Astrocyte of the cerebellum (primary cell): Measurements from ENCODE around the gene CASQ1.

Experiments used
- DNase-seq: peaks from one replicate; pipeline ENCODE4 v3.0.0-alpha.2; 2011; ENCODE audit warnings: low read depth
- H3K4me3 ChIP-seq: 2 replicates; pipeline ENCODE4 v1.5.1; 2011; ENCODE audit warnings: mild to moderate bottlenecking, low read depth, low read length, moderate library complexity
- in situ Hi-C: cut with HindIII; loops from 2 replicates; pipeline ENCODE4 v1.10.0; 2017; ENCODE audit warnings: low sequenced_read_pairs
- TF ChIP-seq, protein P1 (sequence below): IDR thresholded peaks from 2 replicates; pipeline ENCODE4 v1.5.1; 2012; ENCODE audit warnings: low read length, low read depth, moderate library complexity, mild to moderate bottlenecking; ENCODE audit errors: missing control alignments

Gene CASQ1

GRCh38 chr1:160171980-160172379 lies 18.4 kb upstream of the CASQ1 start:
- in situ Hi-C loops, result no loop called here
- TF ChIP-seq, protein P1, sequence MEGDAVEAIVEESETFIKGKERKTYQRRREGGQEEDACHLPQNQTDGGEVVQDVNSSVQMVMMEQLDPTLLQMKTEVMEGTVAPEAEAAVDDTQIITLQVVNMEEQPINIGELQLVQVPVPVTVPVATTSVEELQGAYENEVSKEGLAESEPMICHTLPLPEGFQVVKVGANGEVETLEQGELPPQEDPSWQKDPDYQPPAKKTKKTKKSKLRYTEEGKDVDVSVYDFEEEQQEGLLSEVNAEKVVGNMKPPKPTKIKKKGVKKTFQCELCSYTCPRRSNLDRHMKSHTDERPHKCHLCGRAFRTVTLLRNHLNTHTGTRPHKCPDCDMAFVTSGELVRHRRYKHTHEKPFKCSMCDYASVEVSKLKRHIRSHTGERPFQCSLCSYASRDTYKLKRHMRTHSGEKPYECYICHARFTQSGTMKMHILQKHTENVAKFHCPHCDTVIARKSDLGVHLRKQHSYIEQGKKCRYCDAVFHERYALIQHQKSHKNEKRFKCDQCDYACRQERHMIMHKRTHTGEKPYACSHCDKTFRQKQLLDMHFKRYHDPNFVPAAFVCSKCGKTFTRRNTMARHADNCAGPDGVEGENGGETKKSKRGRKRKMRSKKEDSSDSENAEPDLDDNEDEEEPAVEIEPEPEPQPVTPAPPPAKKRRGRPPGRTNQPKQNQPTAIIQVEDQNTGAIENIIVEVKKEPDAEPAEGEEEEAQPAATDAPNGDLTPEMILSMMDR, result no peak
- no peak for DNase-seq
- no peak overlapping the region for H3K4me3 ChIP-seq

- no peak for DNase-seq
- H3K4me3 ChIP-seq, result no peak overlapping the region
- in situ Hi-C loops, result no loop called here
- TF ChIP-seq, protein P1, result no peak
Observed at GRCh38 chr1:160177231-160177630, 13.1 kb upstream of the CASQ1 start.

DNA sequence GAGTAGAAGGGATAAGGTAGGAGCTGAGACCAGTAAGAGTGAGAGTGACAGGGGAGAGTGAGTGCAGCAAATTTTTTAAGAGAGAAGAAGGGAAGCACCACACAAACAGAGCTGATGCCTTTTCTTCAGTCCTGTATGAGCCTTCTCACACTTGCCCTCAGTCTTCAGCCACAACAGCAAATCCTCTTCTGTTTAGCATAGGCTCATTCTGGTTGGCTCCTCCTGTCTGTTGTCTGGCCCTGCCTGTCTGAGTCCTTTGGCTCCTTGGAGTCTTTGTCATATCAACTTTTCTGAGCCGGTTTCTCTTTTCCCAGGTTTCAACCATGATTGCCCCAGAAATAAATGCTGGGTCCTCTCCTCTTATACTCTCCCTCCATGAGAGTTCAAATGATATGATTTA lies 12.7 kb upstream of the CASQ1 start:
- in situ Hi-C loops, result no loop called here
- no peak overlapping the region for H3K4me3 ChIP-seq
- TF ChIP-seq, protein P1, result no peak
- DNase-seq, result no peak

GRCh38 chr1:160178731-160179130 lies 11.6 kb upstream of the CASQ1 start:
- no peak for DNase-seq

GRCh38 chr1:160179336-160179735 lies 11.0 kb upstream of the CASQ1 start:
- no peak for DNase-seq
- in situ Hi-C loops, result no loop called here
- no peak overlapping the region for H3K4me3 ChIP-seq
- TF ChIP-seq, protein P1, result no peak

More at GRCh38 chr1:160178731-160179130, 11.6 kb upstream of the CASQ1 start:
- TF ChIP-seq, protein P1, result no peak
- in situ Hi-C loops, result no loop called here
- H3K4me3 ChIP-seq, result no peak overlapping the region

DNA sequence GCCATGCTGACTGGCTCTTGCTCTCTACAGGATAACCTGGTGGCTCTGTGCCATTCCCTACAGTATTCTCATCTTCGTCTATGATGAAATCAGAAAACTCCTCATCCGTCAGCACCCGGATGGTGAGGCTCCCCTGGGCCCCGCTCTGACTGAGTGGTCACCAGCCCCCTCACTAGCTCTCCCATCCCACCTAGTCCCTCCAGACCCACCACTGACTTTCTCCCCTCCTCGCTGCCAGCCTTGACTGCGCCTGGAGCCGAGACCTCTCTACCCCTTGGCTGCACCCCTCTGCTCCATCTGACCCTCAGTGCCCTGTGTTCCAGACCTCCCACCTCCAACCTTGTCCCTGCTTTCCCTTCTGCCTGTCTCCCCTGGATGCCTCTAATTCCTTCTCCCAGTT lies 4.1 kb upstream of the CASQ1 start:
- no peak for DNase-seq
- TF ChIP-seq, protein P1, result no peak
- in situ Hi-C loops, result no loop called here
- no peak overlapping the region for H3K4me3 ChIP-seq

DNA sequence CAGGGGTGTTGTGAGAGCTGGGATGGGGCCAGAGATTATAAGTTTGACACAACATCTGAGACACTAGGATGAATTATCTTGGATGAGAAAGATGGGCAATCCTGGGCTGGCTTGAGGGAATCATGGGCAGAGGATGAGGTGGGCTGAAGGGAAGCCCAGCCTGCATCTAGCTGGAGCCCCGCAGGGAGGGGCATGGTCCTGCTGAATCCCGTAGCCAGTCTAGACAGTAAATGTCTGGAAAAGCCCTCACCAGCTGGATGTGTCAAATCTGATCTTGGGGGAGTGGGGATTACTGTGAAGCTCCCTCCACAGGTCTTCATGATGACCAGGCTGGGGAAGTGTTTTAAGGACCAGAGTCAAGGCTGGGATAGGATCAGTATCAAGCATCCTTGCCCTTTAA lies 3.6 kb upstream of the CASQ1 start:
- in situ Hi-C loops, result no loop called here
- H3K4me3 ChIP-seq, result no peak overlapping the region
- TF ChIP-seq, protein P1, result no peak
- DNase-seq, result no peak
